Fibroblast of lung (primary cell): ENCODE data around the gene HOXA9. TPM values are rescaled to one million over a fixed set of nuclear protein-coding genes. Genes with fewer than 3 reads are reported as not detected.
A peak's percentile ranks its signal among the peaks of the same experiment; 100 is the strongest.

Experiments used
- DNase-seq, 2 donors: peaks; one replicate each; pipeline versions ENCODE4 v3.0.0 to v3.0.0-alpha.2; 2010; ENCODE audit warnings: low read depth in 2 of 2
- H2AFZ ChIP-seq: 2 replicates; pipeline ENCODE4 v1.5.1; 2012; ENCODE audit warnings: low read length, control low read depth, inconsistent platforms
- H3K27ac ChIP-seq: 2 replicates; pipeline ENCODE4 v1.5.1; 2011; ENCODE audit warnings: low read length, control low read depth; ENCODE audit not compliant: insufficient read depth
- H3K27me3 ChIP-seq: 2 replicates; pipeline ENCODE4 v1.5.1; 2011; ENCODE audit warnings: mild to moderate bottlenecking, low read length; ENCODE audit not compliant: control insufficient read depth, insufficient read depth
- H3K36me3 ChIP-seq: 2 replicates; pipeline ENCODE4 v1.5.1; 2011; ENCODE audit warnings: low read length; ENCODE audit not compliant: control insufficient read depth, insufficient read depth
- H3K4me1 ChIP-seq: 2 replicates; pipeline ENCODE4 v1.5.1; 2011; ENCODE audit warnings: low read length; ENCODE audit not compliant: control insufficient read depth, insufficient read depth; ENCODE audit errors: extremely low read depth
- H3K4me2 ChIP-seq: 2 replicates; pipeline ENCODE4 v1.5.1; 2011; ENCODE audit warnings: low read length, control low read depth; ENCODE audit not compliant: insufficient read depth; ENCODE audit errors: extremely low read depth
- H3K4me3 ChIP-seq, 4 experiments: fragments of 200-600 bp in 1 of 4; sonication (generic) in 1 of 4; replicated peaks in 1 of 4; 2 replicates each; pipeline ENCODE4 v1.5.1; 2011 to 2016; ENCODE audit warnings: low read length in 4 of 4, low read depth in 3 of 4, mild to moderate bottlenecking in 3 of 4, control low read depth in 2 of 4, inconsistent platforms in 1 of 4, mixed read lengths in 1 of 4; ENCODE audit not compliant: insufficient read depth in 1 of 4; ENCODE audit errors: control extremely low read depth in 1 of 4
- H3K79me2 ChIP-seq: 2 replicates; pipeline ENCODE4 v1.5.1; 2012; ENCODE audit warnings: mild to moderate bottlenecking, low read length, inconsistent platforms; ENCODE audit not compliant: control insufficient read depth, insufficient read depth
- H3K9ac ChIP-seq: 2 replicates; pipeline ENCODE4 v1.5.1; 2011; ENCODE audit warnings: mild to moderate bottlenecking, low read length, control low read depth; ENCODE audit not compliant: insufficient read depth
- H3K9me3 ChIP-seq: 2 replicates; pipeline ENCODE4 v1.5.1; 2012; ENCODE audit warnings: low read depth, low read length; ENCODE audit not compliant: control insufficient read depth, insufficient read depth
- H4K20me1 ChIP-seq: 2 replicates; pipeline ENCODE4 v1.5.1; 2011; ENCODE audit warnings: low read length; ENCODE audit not compliant: control insufficient read depth, insufficient read depth; ENCODE audit errors: extremely low read depth
- CTCF ChIP-seq, 2 donors: IDR thresholded peaks in 1 of 2; conservative IDR thresholded peaks in 1 of 2; 1 replicate in 1 of 2; 2 replicates in 1 of 2; pipeline ENCODE4 v1.5.1; 2011 to 2012; ENCODE audit warnings: low read length in 2 of 2, control low read depth in 1 of 2, inconsistent platforms in 1 of 2, low read depth in 1 of 2, mild to moderate bottlenecking in 1 of 2
- EZH2 ChIP-seq: IDR thresholded peaks from 2 replicates; pipeline ENCODE4 v1.5.1; 2012; ENCODE audit warnings: low read length, control low read depth, mild to moderate bottlenecking; ENCODE audit errors: missing control alignments
- polyA plus RNA-seq, 2 donors: library from polyadenylated mRNA; depleted of rRNA in 1 of 2; stranded (reverse) in 1 of 2; unstranded in 1 of 2; fragments of >200 nt; gene quantifications; 2 replicates each; pipeline ENCODE4 v1.2.1, GENCODE V29; 2011 to 2012; ENCODE audit warnings: missing spikeins in 1 of 2
- total RNA-seq: library from RNA; depleted of rRNA; stranded (reverse); fragments of >200 nt; gene quantifications from 2 replicates; pipeline ENCODE4 v1.2.1, GENCODE V29; 2014

Gene HOXA9
- total and polyA plus RNA-seq, 2 donors (not counting 1 experiment from before 2014, with no cell fraction given) = 0.08 TPM; not detected in 1

GRCh38 chr7:27145165-27145913, 20.0 kb downstream of the HOXA9 start:
- peaks cover 26% of the 10 kb centered on the region for H3K4me1 ChIP-seq
- no peaks in the 10 kb centered on the region for H4K20me1 ChIP-seq
- H3K9me3 ChIP-seq = no peaks in the 10 kb centered on the region
- H3K27ac ChIP-seq = peak overlapping the region; percentile 98
- DNase-seq = peak in 1 of 2 donors; percentile 61
- peak overlapping the region; percentile 41 to 61 (median 52) for H3K4me3 ChIP-seq
- H3K4me2 ChIP-seq = peak overlapping the region; percentile 99
- peaks cover 2% of the 10 kb centered on the region for H3K36me3 ChIP-seq
- H3K27me3 ChIP-seq = no peaks in the 10 kb centered on the region
- H3K9ac ChIP-seq = peak overlapping the region; percentile 70
- peaks cover 93% of the 10 kb centered on the region for H3K79me2 ChIP-seq
- no peak overlapping the region for H2AFZ ChIP-seq
- TF ChIP-seq EZH2 (no peak), CTCF (conservative IDR thresholded peaks at IDR 0.05 in 1 of 2, IDR thresholded peaks at IDR 0.05 in 1 of 2; ENCODE audit: low read depth in 1 of 2, low read length in 2 of 2) (no peak)

- no peaks in the 10 kb centered on the region for H3K27me3 ChIP-seq
- H3K4me1 ChIP-seq = peaks cover 28% of the 10 kb centered on the region
- peak overlapping the region; percentile 70 for H3K9ac ChIP-seq
- H3K4me2 ChIP-seq = peak overlapping the region; percentile 99
- H4K20me1 ChIP-seq = no peaks in the 10 kb centered on the region
- H3K36me3 ChIP-seq = peaks cover 2% of the 10 kb centered on the region
- H3K79me2 ChIP-seq = peaks cover 93% of the 10 kb centered on the region
- DNase-seq = no peak
- no peak for TF ChIP-seq CTCF (conservative IDR thresholded peaks at IDR 0.05 in 1 of 2, IDR thresholded peaks at IDR 0.05 in 1 of 2; ENCODE audit: low read depth in 1 of 2, low read length in 2 of 2)
- TF ChIP-seq EZH2 = no peak
- peak overlapping the region; percentile 98 for H3K27ac ChIP-seq
- H3K4me3 ChIP-seq = peak overlapping the region; percentile 41 to 61 (median 48)
- H2AFZ ChIP-seq = no peak overlapping the region
- H3K9me3 ChIP-seq = no peaks in the 10 kb centered on the region
These were observed 20.6 kb downstream of the HOXA9 start for GRCh38 chr7:27144781-27145164.

- Histone ChIP-seq H2AFZ (peak overlapping the region; percentile 2), H3K4me1 (peaks cover 28% of the 10 kb centered on the region), H4K20me1 (no peaks in the 10 kb centered on the region), H3K36me3 (peaks cover 2% of the 10 kb centered on the region), H3K27me3 (no peaks in the 10 kb centered on the region), H3K9me3 (no peaks in the 10 kb centered on the region), H3K9ac (peak overlapping the region; percentile 70), H3K4me3 (peak overlapping the region; percentile 41 to 61 (median 48)), H3K27ac (peak overlapping the region; percentile 98), H3K79me2 (peaks cover 94% of the 10 kb centered on the region), H3K4me2 (peak overlapping the region; percentile 99)
- DNase-seq = peak in 1 of 2 donors; percentile 76
- no peak for TF ChIP-seq CTCF (conservative IDR thresholded peaks at IDR 0.05 in 1 of 2, IDR thresholded peaks at IDR 0.05 in 1 of 2; ENCODE audit: low read depth in 1 of 2, low read length in 2 of 2)
- TF ChIP-seq EZH2 = no peak
These were observed 21.2 kb downstream of the HOXA9 start for GRCh38 chr7:27143950-27144780.
